Esophagus (tissue), 2 donors: ENCODE results near the gene SMARCA4. TPM values are rescaled to one million over a fixed set of nuclear protein-coding genes. Genes with fewer than 3 reads are reported as not detected.

Experiments
- H3K27ac ChIP-seq, 2 donors: one replicate each; pipeline ENCODE4 v1.5.1; 2013; ENCODE audit warnings: low read depth in 2 of 2, mild to moderate bottlenecking in 2 of 2, inconsistent platforms in 1 of 2, low read length in 1 of 2, moderate library complexity in 1 of 2
- H3K27me3 ChIP-seq, 2 donors: one replicate each; pipeline ENCODE4 v1.6.1; 2013; ENCODE audit warnings: low read length in 2 of 2, control low read depth in 1 of 2, mild to moderate bottlenecking in 1 of 2; ENCODE audit not compliant: insufficient read depth in 2 of 2, control insufficient read depth in 1 of 2
- H3K36me3 ChIP-seq, 2 donors: one replicate each; pipeline ENCODE4 v1.6.1; 2013; ENCODE audit warnings: low read length in 1 of 2; ENCODE audit not compliant: control insufficient read depth in 2 of 2, insufficient read depth in 2 of 2
- H3K4me1 ChIP-seq, 2 donors: one replicate each; pipeline ENCODE4 v1.6.1; 2013; ENCODE audit warnings: low read length in 1 of 2; ENCODE audit not compliant: control insufficient read depth in 2 of 2, insufficient read depth in 2 of 2
- H3K4me3 ChIP-seq, 2 donors: one replicate each; pipeline ENCODE4 v1.5.1; 2013; ENCODE audit warnings: low read length in 2 of 2, mild to moderate bottlenecking in 2 of 2, low read depth in 1 of 2, moderate library complexity in 1 of 2
- H3K9me3 ChIP-seq, 2 donors: one replicate each; pipeline ENCODE4 v1.6.1; 2013; ENCODE audit warnings: mild to moderate bottlenecking in 2 of 2, low read depth in 1 of 2, low read length in 1 of 2, moderate library complexity in 1 of 2; ENCODE audit not compliant: control insufficient read depth in 2 of 2, insufficient read depth in 1 of 2
- WGBS, 2 donors: extraction: QIAGEN DNeasy Blood & Tissue Kit; methylation state at CpG; one replicate each; pipeline ENCODE4 v1.1.7; 2013; 5-methylcytosine and 5-hydroxymethylcytosine counted together
- polyA plus RNA-seq, 2 donors: library from polyadenylated mRNA; stranded (reverse); fragments of 200-250 nt; gene quantifications; one replicate each; pipeline ENCODE4 v1.2.3, GENCODE V29; 2013
- donor health status: healthy with polysubstance abuse.
- donor health status: Bipolar disorder and iron deficiency.

Gene SMARCA4
- polyA plus RNA-seq, 2 donors: 66.8 to 113 TPM

DNA sequence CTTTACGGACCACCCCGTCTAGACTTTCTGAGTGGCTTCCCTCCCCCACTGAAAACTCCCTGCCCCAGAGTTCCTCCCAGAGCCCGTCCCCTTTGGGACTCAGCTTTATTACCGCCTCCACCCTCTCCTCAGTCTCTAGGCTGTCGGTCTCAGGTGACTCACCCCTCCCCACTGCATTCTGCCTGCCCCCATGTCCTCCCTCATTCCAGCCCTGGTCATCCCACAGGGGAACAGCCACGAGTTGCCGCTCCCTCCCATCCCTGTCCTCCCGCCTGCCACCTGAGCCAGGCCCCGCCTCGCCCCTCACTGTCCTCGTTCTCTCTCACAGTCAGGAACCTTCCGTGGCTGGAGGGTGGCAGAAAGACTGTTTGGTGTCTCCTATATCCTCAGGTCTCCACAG is 57.3 kb downstream of the SMARCA4 start:
- Histone ChIP-seq H3K27me3 (no peaks in the 10 kb centered on the region), H3K27ac (peak overlapping the region; percentile 59 to 62), H3K36me3 (peaks cover 19 to 76% of the 10 kb centered on the region in 2 donors), H3K9me3 (no peaks in the 10 kb centered on the region), H3K4me1 (peaks cover 0 to 7% of the 10 kb centered on the region in 2 donors), H3K4me3 (no peak overlapping the region)
- WGBS, 2 donors: 78 to 81% methylated on average over 12 of the region's 12 CpGs

DNA sequence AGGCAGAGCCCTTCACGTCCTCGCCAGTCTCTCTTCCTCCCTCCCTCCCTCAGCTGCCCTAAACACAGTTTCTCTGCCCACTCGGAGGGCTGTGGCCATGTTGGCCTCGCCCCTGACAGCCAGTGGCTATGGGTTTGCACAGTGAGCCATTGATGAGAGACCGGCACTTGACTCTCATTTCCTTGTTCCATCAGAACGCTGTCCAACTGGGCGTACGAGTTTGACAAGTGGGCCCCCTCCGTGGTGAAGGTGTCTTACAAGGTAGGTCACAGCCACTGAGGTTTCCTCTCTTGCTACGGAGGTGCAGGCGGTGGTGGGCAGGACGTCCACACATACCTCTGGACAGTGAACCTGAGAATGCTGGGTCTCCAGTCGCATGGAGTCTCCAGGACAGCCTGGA is 57.9 kb downstream of the SMARCA4 start:
- 84 to 87% methylated on average over 13 of the region's 13 CpGs for WGBS, 2 donors
- Histone ChIP-seq H3K36me3 (peaks cover 24 to 76% of the 10 kb centered on the region in 2 donors), H3K4me3 (peak overlapping the region in 1 of 2 donors; percentile 13), H3K27ac (peak overlapping the region; percentile 62 to 70), H3K27me3 (no peaks in the 10 kb centered on the region), H3K4me1 (peaks cover 0 to 7% of the 10 kb centered on the region in 2 donors), H3K9me3 (peaks cover 0 to 2% of the 10 kb centered on the region in 2 donors)

DNA sequence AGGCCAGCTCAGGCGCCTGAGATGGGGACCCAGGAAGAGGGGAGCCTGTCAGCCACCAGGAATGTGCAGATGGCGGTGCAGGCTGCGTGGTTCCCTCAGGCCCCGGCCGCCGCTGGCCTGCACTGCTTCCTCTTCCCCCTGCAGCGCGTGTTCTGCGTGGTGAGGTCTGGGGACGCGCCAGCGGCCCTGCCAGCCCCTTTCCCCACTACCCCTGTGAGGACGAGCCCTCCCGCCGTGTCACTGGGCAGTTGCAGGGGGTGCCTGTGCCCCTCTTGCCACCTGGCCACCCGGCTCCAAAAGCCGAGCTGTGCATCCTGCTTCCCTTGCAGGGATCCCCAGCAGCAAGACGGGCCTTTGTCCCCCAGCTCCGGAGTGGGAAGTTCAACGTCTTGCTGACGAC is 58.4 kb downstream of the SMARCA4 start:
- H3K4me1 ChIP-seq: peaks cover 0 to 7% of the 10 kb centered on the region in 2 donors
- WGBS, 2 donors: 93 to 95% methylated on average over 14 to 21 of the region's 21 CpGs
- H3K36me3 ChIP-seq: peaks cover 27 to 76% of the 10 kb centered on the region in 2 donors
- peak overlapping the region in 1 of 2 donors; percentile 13 for H3K4me3 ChIP-seq
- H3K9me3 ChIP-seq: peaks cover 0 to 2% of the 10 kb centered on the region in 2 donors
- peak overlapping the region; percentile 34 to 70 for H3K27ac ChIP-seq
- no peaks in the 10 kb centered on the region for H3K27me3 ChIP-seq

DNA sequence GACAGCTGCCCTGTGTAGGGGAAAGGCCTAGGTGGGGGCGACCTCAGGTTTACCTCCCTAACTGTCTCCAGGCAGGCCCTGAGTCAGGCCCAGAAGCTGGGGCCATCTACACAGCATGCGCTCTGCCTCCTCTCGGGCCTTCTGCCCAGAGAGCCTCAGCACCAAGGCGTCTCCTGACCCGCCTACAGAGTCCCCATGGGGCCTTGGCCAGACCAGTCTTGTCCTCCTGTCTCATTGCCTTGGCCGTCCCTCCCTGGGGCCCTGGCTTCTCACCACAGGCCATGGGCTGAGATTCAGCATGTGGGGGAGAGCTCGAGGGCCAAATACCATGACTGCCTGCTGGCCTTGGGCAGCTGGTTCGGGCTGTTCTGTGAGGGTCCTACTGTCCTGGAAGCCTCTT is 59.0 kb downstream of the SMARCA4 start:
- H3K36me3 ChIP-seq: peaks cover 30 to 79% of the 10 kb centered on the region in 2 donors
- peaks cover 0 to 7% of the 10 kb centered on the region in 2 donors for H3K4me1 ChIP-seq
- WGBS, 2 donors: 86 to 87% methylated on average over 8 of the region's 8 CpGs
- H3K27me3 ChIP-seq: no peaks in the 10 kb centered on the region
- H3K9me3 ChIP-seq: peaks cover 0 to 2% of the 10 kb centered on the region in 2 donors
- H3K27ac ChIP-seq: peak overlapping the region in 1 of 2 donors; percentile 0
- H3K4me3 ChIP-seq: no peak overlapping the region

DNA sequence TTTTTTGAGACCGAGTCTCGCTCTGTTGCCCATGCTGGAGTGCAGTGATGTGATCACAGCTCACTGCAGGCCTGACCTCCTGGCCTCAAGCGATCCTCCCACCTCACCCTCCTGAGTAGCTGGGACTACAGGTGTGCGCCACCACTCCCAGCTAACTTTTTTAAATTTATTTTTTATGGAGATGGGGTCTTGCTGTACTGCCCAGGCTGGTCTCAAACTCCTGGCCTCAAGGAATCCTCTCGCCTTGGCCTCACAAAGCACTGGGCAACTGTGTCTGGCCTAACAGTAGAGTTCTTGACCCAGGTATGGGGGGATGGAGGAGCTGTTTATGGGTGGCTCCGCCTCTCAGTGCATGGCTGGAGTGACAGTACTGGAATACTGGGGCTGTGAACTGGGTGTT is 59.6 kb downstream of the SMARCA4 start:
- peaks cover 0 to 7% of the 10 kb centered on the region in 2 donors for H3K4me1 ChIP-seq
- H3K27ac ChIP-seq: no peak overlapping the region
- no peaks in the 10 kb centered on the region for H3K27me3 ChIP-seq
- peaks cover 0 to 2% of the 10 kb centered on the region in 2 donors for H3K9me3 ChIP-seq
- no peak overlapping the region for H3K4me3 ChIP-seq
- 97 to 99% methylated on average over 6 of the region's 6 CpGs for WGBS, 2 donors
- peaks cover 30 to 80% of the 10 kb centered on the region in 2 donors for H3K36me3 ChIP-seq

DNA sequence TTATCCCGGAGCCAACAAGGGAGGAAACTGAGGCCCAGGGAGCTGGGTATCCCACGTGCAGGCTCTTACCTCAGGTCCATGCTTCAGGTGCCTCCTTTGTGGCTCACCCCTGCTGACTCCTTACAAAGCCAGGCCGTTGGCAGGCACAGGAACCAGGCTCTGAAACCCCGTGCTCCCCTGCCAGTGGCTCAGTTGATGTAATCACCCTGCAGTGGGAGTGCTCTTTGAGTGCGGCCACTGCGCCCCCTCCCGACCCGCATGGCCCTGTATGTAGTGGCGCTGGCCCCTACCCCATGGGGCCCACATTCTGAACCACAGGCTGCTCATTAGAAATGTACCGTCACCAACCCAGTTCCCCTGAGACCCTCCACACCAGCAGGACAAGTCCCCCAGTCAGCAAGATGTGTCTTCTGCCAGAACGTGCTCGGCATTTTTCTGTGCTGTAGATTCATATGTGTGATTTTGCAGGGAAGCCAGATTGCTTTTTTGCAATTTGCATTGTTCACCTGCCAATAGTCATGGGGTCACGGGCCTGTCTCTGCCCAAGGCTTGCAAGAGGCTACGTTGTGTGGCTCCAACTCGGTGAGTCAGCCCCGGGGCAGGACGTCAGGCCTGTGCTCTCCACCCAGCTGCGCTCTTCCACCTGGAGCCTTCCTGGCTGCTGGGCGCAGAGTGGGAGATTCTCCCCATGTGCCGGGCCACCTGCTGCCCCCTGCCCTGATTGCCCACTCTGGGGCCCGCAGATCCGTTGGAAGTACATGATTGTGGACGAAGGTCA is 60.3 kb downstream of the SMARCA4 start:
- Histone ChIP-seq H3K4me1 (peaks cover 0 to 7% of the 10 kb centered on the region in 2 donors), H3K36me3 (peaks cover 37 to 83% of the 10 kb centered on the region in 2 donors), H3K27ac (no peak overlapping the region), H3K9me3 (peaks cover 0 to 2% of the 10 kb centered on the region in 2 donors), H3K4me3 (no peak overlapping the region), H3K27me3 (no peaks in the 10 kb centered on the region)
- WGBS, 2 donors: 88 to 92% methylated on average over 23 of the region's 23 CpGs

DNA sequence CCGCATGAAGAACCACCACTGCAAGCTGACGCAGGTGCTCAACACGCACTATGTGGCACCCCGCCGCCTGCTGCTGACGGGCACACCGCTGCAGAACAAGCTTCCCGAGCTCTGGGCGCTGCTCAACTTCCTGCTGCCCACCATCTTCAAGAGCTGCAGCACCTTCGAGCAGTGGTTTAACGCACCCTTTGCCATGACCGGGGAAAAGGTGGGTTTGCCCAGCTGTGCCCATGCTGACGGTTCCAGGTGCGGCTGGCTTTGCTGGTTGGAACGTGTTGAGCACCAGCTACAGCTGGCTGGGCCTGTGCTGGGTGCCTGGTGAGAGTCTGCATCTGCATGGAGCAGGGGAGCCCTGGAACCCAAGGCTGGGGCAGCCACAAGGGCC is 60.9 kb downstream of the SMARCA4 start:
- 95% methylated on average over 15 of the region's 15 CpGs for whole genome bisulfite sequencing, 2 donors
- peaks cover 0 to 7% of the 10 kb centered on the region in 2 donors for H3K4me1 ChIP-seq
- peaks cover 0 to 2% of the 10 kb centered on the region in 2 donors for H3K9me3 ChIP-seq
- no peak overlapping the region for H3K4me3 ChIP-seq
- no peak overlapping the region for H3K27ac ChIP-seq
- H3K36me3 ChIP-seq: peaks cover 37 to 84% of the 10 kb centered on the region in 2 donors
- no peaks in the 10 kb centered on the region for H3K27me3 ChIP-seq

DNA sequence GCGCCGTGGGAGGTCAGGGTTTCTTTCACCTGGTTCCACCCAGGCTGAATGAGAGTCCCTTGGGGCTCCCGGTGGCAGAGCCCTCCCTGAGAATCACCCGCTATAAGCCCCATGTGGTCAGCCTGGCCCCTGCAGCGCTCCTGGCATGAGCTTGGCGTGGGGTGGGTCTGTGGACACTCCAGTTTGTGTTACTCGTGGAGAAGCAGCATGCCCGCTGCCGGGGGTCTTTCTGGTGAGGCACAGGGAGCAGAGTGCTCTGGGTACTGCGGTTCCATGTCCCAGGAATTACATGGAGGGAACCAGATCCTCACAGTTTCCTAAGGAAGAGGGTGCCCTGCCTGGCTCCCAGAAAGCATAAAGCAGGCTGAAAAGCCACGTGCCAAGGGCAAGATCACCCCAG is 62.2 kb downstream of the SMARCA4 start:
- Histone ChIP-seq H3K4me3 (no peak overlapping the region), H3K9me3 (peaks cover 0 to 2% of the 10 kb centered on the region in 2 donors), H3K4me1 (peaks cover 0 to 7% of the 10 kb centered on the region in 2 donors), H3K27ac (no peak overlapping the region), H3K36me3 (peaks cover 37 to 86% of the 10 kb centered on the region in 2 donors), H3K27me3 (no peaks in the 10 kb centered on the region)
- WGBS, 2 donors: 92 to 94% methylated on average over 11 of the region's 11 CpGs

DNA sequence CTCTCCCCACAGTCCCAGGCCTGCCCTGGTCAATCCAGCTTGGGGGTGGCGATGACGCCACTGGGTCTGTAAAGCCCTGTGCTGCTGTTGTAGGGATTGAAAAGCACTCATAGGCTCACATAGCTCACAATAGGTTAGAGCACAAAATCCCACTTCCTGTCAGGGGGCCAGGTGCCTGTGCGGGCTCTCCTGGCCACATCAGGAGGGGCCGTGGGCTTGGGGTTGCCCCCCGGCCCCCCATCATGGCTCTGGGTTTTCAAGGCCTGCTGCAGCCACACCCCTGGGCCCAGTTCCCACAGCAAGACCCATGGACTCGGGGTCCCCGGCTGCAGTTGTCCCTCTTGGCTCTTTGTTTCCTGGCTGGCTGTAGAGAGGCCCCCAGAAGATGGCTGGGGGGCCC is 62.9 kb downstream of the SMARCA4 start:
- WGBS, 2 donors: 92 to 93% methylated on average over 7 of the region's 7 CpGs
- Histone ChIP-seq H3K4me3 (no peak overlapping the region), H3K9me3 (peaks cover 0 to 2% of the 10 kb centered on the region in 2 donors), H3K27ac (no peak overlapping the region), H3K36me3 (peaks cover 41 to 86% of the 10 kb centered on the region in 2 donors), H3K27me3 (no peaks in the 10 kb centered on the region), H3K4me1 (peaks cover 0 to 7% of the 10 kb centered on the region in 2 donors)
